ENCODE data around the gene SCP2.

Gene SCP2

DNA sequence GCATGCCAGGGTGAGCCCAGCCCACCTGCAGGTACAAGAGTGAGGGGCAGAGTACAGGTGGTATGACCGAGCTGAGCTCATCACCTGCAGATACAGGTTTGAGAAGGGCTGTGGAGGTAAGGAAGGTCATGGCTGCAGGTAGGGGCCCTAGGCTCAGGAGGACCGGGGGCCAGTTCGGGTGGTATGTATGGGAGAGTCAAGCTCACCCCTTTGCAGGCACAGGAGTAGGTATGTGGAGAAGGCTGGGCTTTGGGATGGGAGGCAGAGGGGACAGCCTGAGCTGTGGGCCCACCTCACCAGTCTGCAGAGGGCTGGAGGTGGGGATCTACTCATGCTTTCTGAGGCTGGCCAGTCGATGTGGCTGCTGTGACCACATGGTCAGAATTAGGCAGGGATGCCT, 152.2 kb downstream of the SCP2 start:
- DNase-seq (ENCODE audit: low read depth in 1 of 2, low spot score in 1 of 2): no peak
- TF ChIP-seq, protein P1, sequence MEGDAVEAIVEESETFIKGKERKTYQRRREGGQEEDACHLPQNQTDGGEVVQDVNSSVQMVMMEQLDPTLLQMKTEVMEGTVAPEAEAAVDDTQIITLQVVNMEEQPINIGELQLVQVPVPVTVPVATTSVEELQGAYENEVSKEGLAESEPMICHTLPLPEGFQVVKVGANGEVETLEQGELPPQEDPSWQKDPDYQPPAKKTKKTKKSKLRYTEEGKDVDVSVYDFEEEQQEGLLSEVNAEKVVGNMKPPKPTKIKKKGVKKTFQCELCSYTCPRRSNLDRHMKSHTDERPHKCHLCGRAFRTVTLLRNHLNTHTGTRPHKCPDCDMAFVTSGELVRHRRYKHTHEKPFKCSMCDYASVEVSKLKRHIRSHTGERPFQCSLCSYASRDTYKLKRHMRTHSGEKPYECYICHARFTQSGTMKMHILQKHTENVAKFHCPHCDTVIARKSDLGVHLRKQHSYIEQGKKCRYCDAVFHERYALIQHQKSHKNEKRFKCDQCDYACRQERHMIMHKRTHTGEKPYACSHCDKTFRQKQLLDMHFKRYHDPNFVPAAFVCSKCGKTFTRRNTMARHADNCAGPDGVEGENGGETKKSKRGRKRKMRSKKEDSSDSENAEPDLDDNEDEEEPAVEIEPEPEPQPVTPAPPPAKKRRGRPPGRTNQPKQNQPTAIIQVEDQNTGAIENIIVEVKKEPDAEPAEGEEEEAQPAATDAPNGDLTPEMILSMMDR (IDR thresholded peaks at IDR 0.05; ENCODE audit: insufficient read depth, low read length): no peak
- TF ChIP-seq GABPA (IDR thresholded peaks at IDR 0.05; ENCODE audit: low read depth): no peak
- TF ChIP-seq, protein P2, sequence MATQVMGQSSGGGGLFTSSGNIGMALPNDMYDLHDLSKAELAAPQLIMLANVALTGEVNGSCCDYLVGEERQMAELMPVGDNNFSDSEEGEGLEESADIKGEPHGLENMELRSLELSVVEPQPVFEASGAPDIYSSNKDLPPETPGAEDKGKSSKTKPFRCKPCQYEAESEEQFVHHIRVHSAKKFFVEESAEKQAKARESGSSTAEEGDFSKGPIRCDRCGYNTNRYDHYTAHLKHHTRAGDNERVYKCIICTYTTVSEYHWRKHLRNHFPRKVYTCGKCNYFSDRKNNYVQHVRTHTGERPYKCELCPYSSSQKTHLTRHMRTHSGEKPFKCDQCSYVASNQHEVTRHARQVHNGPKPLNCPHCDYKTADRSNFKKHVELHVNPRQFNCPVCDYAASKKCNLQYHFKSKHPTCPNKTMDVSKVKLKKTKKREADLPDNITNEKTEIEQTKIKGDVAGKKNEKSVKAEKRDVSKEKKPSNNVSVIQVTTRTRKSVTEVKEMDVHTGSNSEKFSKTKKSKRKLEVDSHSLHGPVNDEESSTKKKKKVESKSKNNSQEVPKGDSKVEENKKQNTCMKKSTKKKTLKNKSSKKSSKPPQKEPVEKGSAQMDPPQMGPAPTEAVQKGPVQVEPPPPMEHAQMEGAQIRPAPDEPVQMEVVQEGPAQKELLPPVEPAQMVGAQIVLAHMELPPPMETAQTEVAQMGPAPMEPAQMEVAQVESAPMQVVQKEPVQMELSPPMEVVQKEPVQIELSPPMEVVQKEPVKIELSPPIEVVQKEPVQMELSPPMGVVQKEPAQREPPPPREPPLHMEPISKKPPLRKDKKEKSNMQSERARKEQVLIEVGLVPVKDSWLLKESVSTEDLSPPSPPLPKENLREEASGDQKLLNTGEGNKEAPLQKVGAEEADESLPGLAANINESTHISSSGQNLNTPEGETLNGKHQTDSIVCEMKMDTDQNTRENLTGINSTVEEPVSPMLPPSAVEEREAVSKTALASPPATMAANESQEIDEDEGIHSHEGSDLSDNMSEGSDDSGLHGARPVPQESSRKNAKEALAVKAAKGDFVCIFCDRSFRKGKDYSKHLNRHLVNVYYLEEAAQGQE (IDR thresholded peaks at IDR 0.05; ENCODE audit: insufficient replicate concordance, low read depth): no peak
- no peak for TF ChIP-seq POLR2AphosphoS5 (IDR thresholded peaks at IDR 0.05; ENCODE audit: low read depth)
- no peak for TF ChIP-seq SPI1 (IDR thresholded peaks at IDR 0.05; ENCODE audit: borderline replicate concordance, low read depth)
- Histone ChIP-seq H3K27me3 (ENCODE audit: insufficient read depth, poor library complexity, severe bottlenecking) (no peaks in the 10 kb centered on the region), H3K4me3 (replicated peaks; ENCODE audit: insufficient read depth, low read length) (no peak overlapping the region), H3K27ac (replicated peaks) (no peak overlapping the region)

DNA sequence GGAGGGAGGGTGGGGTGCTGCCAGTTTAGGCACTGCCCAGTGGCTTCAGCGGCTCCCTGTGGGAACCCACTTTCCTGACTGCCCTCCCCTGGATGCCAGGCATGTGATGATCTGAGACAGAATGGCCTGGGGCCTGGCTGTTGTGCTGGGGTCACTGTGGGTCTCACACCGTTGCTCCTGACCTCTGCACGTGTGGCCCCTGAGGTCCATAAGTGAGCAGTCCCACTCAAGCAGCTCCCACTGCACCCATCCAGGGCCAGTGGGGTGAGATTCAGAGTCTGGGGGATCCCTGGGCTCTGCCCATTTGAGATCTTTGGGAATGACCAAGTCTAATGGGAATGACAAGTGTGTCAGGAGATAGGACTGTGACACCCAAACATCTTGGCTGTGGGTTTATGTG, 153.0 kb downstream of the SCP2 start:
- TF ChIP-seq POLR2AphosphoS5 (IDR thresholded peaks at IDR 0.05; ENCODE audit: low read depth) (no peak), SPI1 (IDR thresholded peaks at IDR 0.05; ENCODE audit: borderline replicate concordance, low read depth) (no peak), GABPA (IDR thresholded peaks at IDR 0.05; ENCODE audit: low read depth) (no peak)
- TF ChIP-seq, protein P2 (IDR thresholded peaks at IDR 0.05; ENCODE audit: insufficient replicate concordance, low read depth): no peak
- TF ChIP-seq, protein P1 (IDR thresholded peaks at IDR 0.05; ENCODE audit: insufficient read depth, low read length): no peak
- Histone ChIP-seq H3K4me3 (replicated peaks; ENCODE audit: insufficient read depth, low read length) (no peak overlapping the region), H3K27me3 (ENCODE audit: insufficient read depth, poor library complexity, severe bottlenecking) (no peaks in the 10 kb centered on the region), H3K27ac (replicated peaks) (no peak overlapping the region)
- no peak for DNase-seq (ENCODE audit: low read depth in 1 of 2, low spot score in 1 of 2)

DNA sequence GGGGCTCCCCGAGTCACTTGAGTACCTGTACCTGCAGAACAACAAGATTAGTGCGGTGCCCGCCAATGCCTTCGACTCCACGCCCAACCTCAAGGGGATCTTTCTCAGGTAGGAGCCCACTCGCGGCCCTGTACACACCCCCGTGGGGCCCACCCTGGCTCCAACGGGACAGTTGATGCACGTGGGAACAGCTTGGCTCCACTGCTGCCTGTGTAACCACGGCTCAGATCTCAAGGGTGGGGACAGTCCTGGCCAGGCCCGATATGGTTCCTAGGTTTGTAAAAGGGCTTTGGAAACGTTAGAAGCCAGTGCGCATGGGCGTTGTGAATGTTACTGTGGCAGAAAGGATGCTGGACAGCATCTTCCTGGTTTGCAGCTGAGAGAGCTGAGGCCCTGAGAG, 153.7 kb downstream of the SCP2 start:
- DNase-seq (ENCODE audit: low read depth in 1 of 2, low spot score in 1 of 2): no peak
- Histone ChIP-seq H3K27me3 (ENCODE audit: insufficient read depth, poor library complexity, severe bottlenecking) (no peaks in the 10 kb centered on the region), H3K27ac (replicated peaks) (no peak overlapping the region), H3K4me3 (replicated peaks; ENCODE audit: insufficient read depth, low read length) (no peak overlapping the region)
- TF ChIP-seq, protein P2 (IDR thresholded peaks at IDR 0.05; ENCODE audit: insufficient replicate concordance, low read depth): no peak
- no peak for TF ChIP-seq SPI1 (IDR thresholded peaks at IDR 0.05; ENCODE audit: borderline replicate concordance, low read depth)
- TF ChIP-seq POLR2AphosphoS5 (IDR thresholded peaks at IDR 0.05; ENCODE audit: low read depth): no peak
- TF ChIP-seq GABPA (IDR thresholded peaks at IDR 0.05; ENCODE audit: low read depth): no peak
- TF ChIP-seq, protein P1 (IDR thresholded peaks at IDR 0.05; ENCODE audit: insufficient read depth, low read length): no peak

Measured in HL-60 (cell line).